Pancreas (tissue), 10 donors: Measurements from ENCODE around the gene MMD2. TPM values are rescaled to one million over a fixed set of nuclear protein-coding genes. Genes with fewer than 3 reads are reported as not detected.

ENCODE experiments used
- ATAC-seq, 4 donors: fragments of 200-7000 bp; cut with Tn5 transposase; one replicate each; pipeline versions ENCODE4 v1.8.0 to v1.9.1; 2020; ENCODE audit warnings: mild to moderate bottlenecking in 4 of 4, moderate library complexity in 4 of 4
- DNase-seq, 6 donors: peaks; one replicate each; pipeline ENCODE4 v3.0.0-alpha.2; 2020
- FAIRE-seq: peaks from 2 replicates; lab custom pipeline; 2012; peaks lifted over from hg19 to GRCh38; lab: Jason Lieb, UNC
- H3K27ac ChIP-seq, 4 donors: fragments of 200-600 bp; sonication (generic); 1 replicate in 3 of 4; 2 replicates in 1 of 4; pipeline versions ENCODE4 v1.5.0 to v1.8.0; 2020
- H3K27me3 ChIP-seq, 4 donors: fragments of 200-600 bp; one replicate each; pipeline ENCODE4 v1.8.0; 2021
- H3K36me3 ChIP-seq, 3 donors: fragments of 200-600 bp; sonication (generic) in 1 of 3; one replicate each; pipeline versions ENCODE4 v1.5.0 to v1.8.0; 2020 to 2021
- H3K4me1 ChIP-seq, 3 donors: fragments of 200-600 bp; one replicate each; pipeline ENCODE4 v1.8.0; 2021
- H3K4me3 ChIP-seq, 4 donors: fragments of 200-600 bp; sonication (generic) in 2 of 4; one replicate each; pipeline versions ENCODE4 v1.5.0 to v1.8.0; 2020 to 2021
- H3K9me3 ChIP-seq, 4 donors: fragments of 200-600 bp; one replicate each; pipeline ENCODE4 v1.8.0; 2021
- WGBS, 2 donors: extraction: QIAGEN DNeasy Blood & Tissue Kit; methylation state at CpG; one replicate each; pipeline ENCODE4 v1.1.7; 2013; 5-methylcytosine and 5-hydroxymethylcytosine counted together
- intact Hi-C, 3 donors: fragments of 100-400 bp; cut with DNase I; formaldehyde crosslinking; loops; one replicate each; pipeline versions ENCODE4 v1.11.1 to v1.14.2; 2022
- polyA plus RNA-seq, 2 donors: library from polyadenylated mRNA; stranded (reverse); fragments of 200-250 nt; gene quantifications; one replicate each; pipeline ENCODE4 v1.2.3, GENCODE V29; 2013
- total RNA-seq, 6 donors: library from RNA; stranded (reverse); fragmentation: NEBNext Ultra II Directional in 4 of 6; extraction: Animal tissue kit (Norgen Biotek cat#: 25700) in 4 of 6; gene quantifications; one replicate each; pipeline versions ENCODE4 v1.2.1 to v1.2.4, GENCODE V29; 2021 to 2023
- TF ChIP-seq, protein P1 (sequence below), 4 donors: fragments of 200-600 bp; sonication (generic) in 3 of 4; IDR thresholded peaks; one replicate each; pipeline versions ENCODE4 v1.5.0 to v1.8.0; 2021; ENCODE audit warnings: antibody characterized with exemption in 4 of 4
- donor health status: healthy with polysubstance abuse.
- donor health status: DM: no; HTN: no; CAD: no; lungs with moderate emphysema.
- donor health status: DM: no; HTN: no; CAD: no.
- donor health status: control.
- donor health status: control.
- donor health status: Bipolar disorder and iron deficiency.
- donor health status: DM: yes; HTN: yes; CAD: no.
- donor health status: DM: no; HTN: no; CAD: no.
- donor health status: DM: no; HTN: no; CAD: no.
- donor health status: DM: yes; HTN: yes; CAD: no.

Gene MMD2
- total and polyA plus RNA-seq, 8 donors = 0.05 TPM; not detected in 7

DNA sequence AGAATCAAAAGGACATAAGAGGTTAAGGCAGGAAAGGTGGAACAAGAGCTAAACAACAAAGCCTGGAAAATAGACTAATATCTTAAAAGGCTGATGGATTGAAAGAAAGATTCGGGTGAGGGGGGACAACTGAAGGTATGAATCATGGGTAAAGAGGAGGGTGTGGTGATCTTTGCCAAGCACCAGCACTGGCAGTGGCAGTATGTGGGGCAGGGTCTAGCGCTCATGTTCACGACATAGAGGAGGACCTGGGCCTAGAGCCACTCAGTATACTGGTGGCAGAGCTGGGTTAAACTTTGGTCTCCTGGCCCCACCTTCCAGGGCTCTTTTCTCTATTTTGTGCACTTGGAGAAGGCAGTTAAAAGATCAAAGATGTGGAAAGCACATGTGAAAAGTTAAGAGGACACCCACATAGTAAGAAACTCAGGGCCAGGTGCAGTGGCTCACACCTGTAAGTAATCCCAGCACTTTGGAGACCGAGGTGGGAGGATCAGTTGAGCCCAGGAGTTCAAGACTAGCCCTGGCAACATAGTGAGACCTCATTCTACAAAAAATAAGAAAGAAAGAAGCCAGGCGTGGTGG, 40.5 kb upstream of the MMD2 start:
- no peak overlapping the region for H3K27ac ChIP-seq
- H3K27me3 ChIP-seq = no peaks in the 10 kb centered on the region
- intact Hi-C loops = no loop called here
- no peak for DNase-seq
- no peak overlapping the region for H3K4me3 ChIP-seq
- FAIRE-seq = no peak
- no peaks in the 10 kb centered on the region for H3K9me3 ChIP-seq
- H3K36me3 ChIP-seq = peaks cover 0 to 10% (median 6%) of the 10 kb centered on the region in 3 donors
- no peak for ATAC-seq
- TF ChIP-seq, protein P1, sequence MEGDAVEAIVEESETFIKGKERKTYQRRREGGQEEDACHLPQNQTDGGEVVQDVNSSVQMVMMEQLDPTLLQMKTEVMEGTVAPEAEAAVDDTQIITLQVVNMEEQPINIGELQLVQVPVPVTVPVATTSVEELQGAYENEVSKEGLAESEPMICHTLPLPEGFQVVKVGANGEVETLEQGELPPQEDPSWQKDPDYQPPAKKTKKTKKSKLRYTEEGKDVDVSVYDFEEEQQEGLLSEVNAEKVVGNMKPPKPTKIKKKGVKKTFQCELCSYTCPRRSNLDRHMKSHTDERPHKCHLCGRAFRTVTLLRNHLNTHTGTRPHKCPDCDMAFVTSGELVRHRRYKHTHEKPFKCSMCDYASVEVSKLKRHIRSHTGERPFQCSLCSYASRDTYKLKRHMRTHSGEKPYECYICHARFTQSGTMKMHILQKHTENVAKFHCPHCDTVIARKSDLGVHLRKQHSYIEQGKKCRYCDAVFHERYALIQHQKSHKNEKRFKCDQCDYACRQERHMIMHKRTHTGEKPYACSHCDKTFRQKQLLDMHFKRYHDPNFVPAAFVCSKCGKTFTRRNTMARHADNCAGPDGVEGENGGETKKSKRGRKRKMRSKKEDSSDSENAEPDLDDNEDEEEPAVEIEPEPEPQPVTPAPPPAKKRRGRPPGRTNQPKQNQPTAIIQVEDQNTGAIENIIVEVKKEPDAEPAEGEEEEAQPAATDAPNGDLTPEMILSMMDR (IDR thresholded peaks at IDR 0.05) = no peak
- WGBS, 2 donors = 91 to 95% methylated on average over 5 of the region's 5 CpGs
- no peaks in the 10 kb centered on the region for H3K4me1 ChIP-seq

DNA sequence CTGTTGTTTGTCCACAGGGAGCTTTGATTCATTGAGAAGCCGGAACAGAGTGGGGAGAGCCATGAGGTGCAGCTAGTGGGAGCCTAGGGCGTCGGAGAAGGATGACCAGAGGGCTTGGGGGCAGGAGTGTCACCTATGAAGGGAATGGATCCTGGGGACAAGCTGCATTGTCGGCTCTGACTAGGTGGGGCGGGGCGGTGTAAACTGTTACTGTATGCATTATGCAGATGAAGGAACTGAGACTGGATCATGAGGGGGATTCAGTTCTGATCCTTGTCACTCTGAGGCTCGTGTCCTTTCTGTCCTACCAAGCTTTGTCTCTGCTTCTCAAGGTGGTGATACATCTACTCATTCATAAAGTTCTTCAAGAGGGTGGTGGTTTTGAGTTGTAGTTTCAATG, 39.9 kb upstream of the MMD2 start:
- peaks cover 0 to 15% (median 6%) of the 10 kb centered on the region in 3 donors for H3K36me3 ChIP-seq
- DNase-seq (no peak), ATAC-seq (no peak), FAIRE-seq (no peak)
- H3K4me3 ChIP-seq = no peak overlapping the region
- no peaks in the 10 kb centered on the region for H3K9me3 ChIP-seq
- no peak overlapping the region for H3K27ac ChIP-seq
- TF ChIP-seq, protein P1 (IDR thresholded peaks at IDR 0.05) = no peak
- 94% methylated on average over 7 of the region's 7 CpGs for WGBS, 2 donors
- H3K4me1 ChIP-seq = no peaks in the 10 kb centered on the region
- H3K27me3 ChIP-seq = no peaks in the 10 kb centered on the region
- intact Hi-C loops = no loop called here

DNA sequence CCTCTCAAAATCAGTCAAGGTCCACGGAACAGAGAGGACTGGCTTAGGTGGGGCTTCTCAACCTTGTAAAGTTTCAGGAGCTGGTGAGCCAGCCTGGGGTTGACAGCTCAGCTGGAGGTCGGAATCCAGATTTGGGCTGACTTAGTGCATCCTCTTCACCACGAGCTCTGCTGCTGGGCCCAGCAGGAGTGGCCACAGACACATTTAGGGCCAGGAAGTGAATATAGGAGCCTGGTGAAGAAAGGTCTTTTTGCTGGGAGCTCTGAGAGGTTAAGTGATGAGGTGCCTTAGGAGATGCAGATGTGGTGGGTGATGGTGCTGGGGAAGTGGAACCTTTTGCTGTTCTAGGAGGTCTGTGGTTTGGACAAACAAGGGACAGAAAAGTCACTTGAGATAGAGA, 39.3 kb upstream of the MMD2 start:
- Histone ChIP-seq H3K4me3 (no peak overlapping the region), H3K27ac (no peak overlapping the region), H3K4me1 (no peaks in the 10 kb centered on the region), H3K36me3 (peaks cover 0 to 21% (median 6%) of the 10 kb centered on the region in 3 donors), H3K27me3 (no peaks in the 10 kb centered on the region), H3K9me3 (no peaks in the 10 kb centered on the region)
- 91 to 93% methylated on average over 3 of the region's 3 CpGs for WGBS, 2 donors
- TF ChIP-seq, protein P1 (IDR thresholded peaks at IDR 0.05) = no peak
- ATAC-seq (no peak), FAIRE-seq (no peak), DNase-seq (no peak)
- intact Hi-C loops = no loop called here

GRCh38 chr7:4996696-4997222, 37.8 kb upstream of the MMD2 start:
- H3K4me3 ChIP-seq = no peak overlapping the region
- FAIRE-seq (no peak), DNase-seq (no peak), ATAC-seq (no peak)
- 90 to 94% methylated on average over 7 of the region's 7 CpGs for WGBS, 2 donors
- no peaks in the 10 kb centered on the region for H3K4me1 ChIP-seq
- TF ChIP-seq, protein P1 (IDR thresholded peaks at IDR 0.05) = no peak
- H3K27ac ChIP-seq = no peak overlapping the region
- intact Hi-C loops = no loop called here
- no peaks in the 10 kb centered on the region for H3K9me3 ChIP-seq
- H3K36me3 ChIP-seq = peaks cover 4 to 23% (median 6%) of the 10 kb centered on the region in 3 donors
- H3K27me3 ChIP-seq = no peaks in the 10 kb centered on the region

- H3K27me3 ChIP-seq = no peaks in the 10 kb centered on the region
- DNase-seq (no peak), FAIRE-seq (no peak), ATAC-seq (no peak)
- H3K9me3 ChIP-seq = no peaks in the 10 kb centered on the region
- H3K27ac ChIP-seq = no peak overlapping the region
- peaks cover 4 to 27% (median 6%) of the 10 kb centered on the region in 3 donors for H3K36me3 ChIP-seq
- H3K4me3 ChIP-seq = no peak overlapping the region
- TF ChIP-seq, protein P1 (IDR thresholded peaks at IDR 0.05) = no peak
- intact Hi-C loops = no loop called here
- H3K4me1 ChIP-seq = no peaks in the 10 kb centered on the region
- 89 to 93% methylated on average over 10 of the region's 10 CpGs for whole genome bisulfite sequencing, 2 donors
Observed at GRCh38 chr7:4995429-4995969, 36.5 kb upstream of the MMD2 start.
